TTC549 (cell line): ENCODE data around the gene PCSK7.
A peak's percentile ranks its signal among the peaks of the same experiment; 100 is the strongest.

Source experiments
- FAIRE-seq: peaks from 2 replicates; lab custom pipeline; 2012; peaks lifted over from hg19 to GRCh38; lab: Jason Lieb, UNC

Gene PCSK7

GRCh38 chr11:117181586-117182550 is 50.0 kb downstream of the PCSK7 start:
- no peak for FAIRE-seq

GRCh38 chr11:117180661-117181585 is 51.0 kb downstream of the PCSK7 start:
- FAIRE-seq, result no peak

- FAIRE-seq, result no peak
Measured at GRCh38 chr11:117180020-117180419, 51.9 kb downstream of the PCSK7 start.

GRCh38 chr11:117179048-117179999 is 52.5 kb downstream of the PCSK7 start:
- FAIRE-seq, result no peak

GRCh38 chr11:117178210-117179034 is 53.5 kb downstream of the PCSK7 start, which contains the start of gene SIDT2:
SIDT2 (plus strand) TSS chr11:117178743; CDS start chr11:117179264, 521 bp downstream.
- FAIRE-seq, result peak; percentile 92

GRCh38 chr11:117177534-117178209 is 54.2 kb downstream of the PCSK7 start:
- no peak for FAIRE-seq

GRCh38 chr11:117176186-117176585 is 55.7 kb downstream of the PCSK7 start:
- no peak for FAIRE-seq

GRCh38 chr11:117175781-117176180 is 56.1 kb downstream of the PCSK7 start:
- FAIRE-seq, result no peak

GRCh38 chr11:117175104-117175503 is 56.8 kb downstream of the PCSK7 start:
- FAIRE-seq, result no peak

GRCh38 chr11:117172724-117173421 is 59.0 kb downstream of the PCSK7 start:
- no peak for FAIRE-seq

GRCh38 chr11:117171404-117172061 is 60.3 kb downstream of the PCSK7 start:
- FAIRE-seq, result no peak

- no peak for FAIRE-seq
Measured at GRCh38 chr11:117171007-117171403, 60.9 kb downstream of the PCSK7 start.

- FAIRE-seq, result no peak
Measured at GRCh38 chr11:117170210-117170609, 61.7 kb downstream of the PCSK7 start.

GRCh38 chr11:117169736-117170135 is 62.1 kb downstream of the PCSK7 start:
- FAIRE-seq, result no peak

- no peak for FAIRE-seq
Measured at GRCh38 chr11:117166491-117166890, 65.4 kb downstream of the PCSK7 start.

GRCh38 chr11:117160826-117161225 is 71.0 kb downstream of the PCSK7 start:
- FAIRE-seq, result no peak

GRCh38 chr11:117159892-117160291 is 72.0 kb downstream of the PCSK7 start:
- FAIRE-seq, result no peak

GRCh38 chr11:117157507-117157906 is 74.4 kb downstream of the PCSK7 start:
- FAIRE-seq, result no peak

GRCh38 chr11:117154468-117154867 is 77.4 kb downstream of the PCSK7 start:
- no peak for FAIRE-seq
